MM.1S (cell line): ENCODE results near the gene PPP1R8.

Experiments
- DNase-seq: peaks from one replicate; pipeline ENCODE4 v3.0.0-alpha.2; 2015
- H2AFZ ChIP-seq: fragments of 300-600 bp; sonication (generic); 2 replicates; pipeline ENCODE4 v1.6.0; 2016; ENCODE audit warnings: antibody characterized with exemption, low read length
- H3F3A ChIP-seq: fragments of 300-600 bp; sonication (generic); 2 replicates; pipeline ENCODE4 v1.6.1; 2016; ENCODE audit warnings: mild to moderate bottlenecking, antibody characterized with exemption, low read length, moderate library complexity, mixed read lengths; ENCODE audit not compliant: insufficient read depth
- H3K27ac ChIP-seq: fragments of 300-600 bp; sonication (generic); 2 replicates; pipeline ENCODE4 v1.5.1; 2016; ENCODE audit warnings: mild to moderate bottlenecking, low read length
- H3K27me3 ChIP-seq: fragments of 300-600 bp; sonication (generic); replicated peaks from 2 replicates; pipeline ENCODE4 v1.6.0; 2016; ENCODE audit warnings: low read length; ENCODE audit not compliant: insufficient read depth
- H3K36me3 ChIP-seq: fragments of 300-600 bp; sonication (generic); replicated peaks from 2 replicates; pipeline ENCODE4 v1.6.1; 2016; ENCODE audit warnings: mild to moderate bottlenecking, low read length, mixed read lengths; ENCODE audit not compliant: insufficient read depth
- H3K4me1 ChIP-seq: fragments of 300-600 bp; sonication (generic); 2 replicates; pipeline ENCODE4 v1.6.1; 2016; ENCODE audit warnings: low read length, mixed read lengths
- H3K4me2 ChIP-seq: fragments of 300-600 bp; sonication (generic); 2 replicates; pipeline ENCODE4 v1.6.0; 2016; ENCODE audit warnings: low read depth, low read length
- H3K4me3 ChIP-seq: fragments of 300-600 bp; sonication (generic); 2 replicates; pipeline ENCODE4 v1.5.1; 2016; ENCODE audit warnings: low read length, mixed read lengths
- H3K79me2 ChIP-seq: fragments of 300-600 bp; sonication (generic); 2 replicates; pipeline ENCODE4 v1.6.1; 2016; ENCODE audit warnings: mixed run types, low read length, mixed read lengths
- H3K9ac ChIP-seq: fragments of 300-600 bp; sonication (generic); 2 replicates; pipeline ENCODE4 v1.6.1; 2016; ENCODE audit warnings: low read length, mixed read lengths
- H3K9me2 ChIP-seq: fragments of 300-600 bp; sonication (generic); replicated peaks from 2 replicates; pipeline ENCODE4 v1.6.1; 2016; ENCODE audit warnings: mild to moderate bottlenecking, low read length, mixed read lengths; ENCODE audit not compliant: insufficient read depth
- H3K9me3 ChIP-seq: fragments of 300-600 bp; sonication (generic); replicated peaks from 2 replicates; pipeline ENCODE4 v1.6.1; 2016; ENCODE audit warnings: mild to moderate bottlenecking, low read length, mixed read lengths; ENCODE audit not compliant: insufficient read depth
- H4K20me1 ChIP-seq: fragments of 300-600 bp; sonication (generic); 2 replicates; pipeline ENCODE4 v1.6.1; 2016; ENCODE audit warnings: mild to moderate bottlenecking, low read length, moderate library complexity, mixed read lengths; ENCODE audit not compliant: insufficient read depth
- CTCF ChIP-seq: fragments of 300-600 bp; sonication (generic); IDR thresholded peaks from 2 replicates; pipeline ENCODE4 v1.5.1; 2016; ENCODE audit warnings: antibody characterized with exemption, low read length, mixed read lengths
- EZH2 ChIP-seq: fragments of 300-600 bp; sonication (generic); optimal IDR thresholded peaks from 2 replicates; pipeline ENCODE3; 2017; ENCODE audit warnings: low read depth, mild to moderate bottlenecking, antibody characterized with exemption, low read length, mixed read lengths
- EZH2phosphoT487 ChIP-seq: fragments of 300-600 bp; sonication (generic); IDR thresholded peaks from 2 replicates; pipeline ENCODE4 v1.6.1; 2018; ENCODE audit warnings: antibody characterized with exemption, low read length

PPP1R8 gene

DNA sequence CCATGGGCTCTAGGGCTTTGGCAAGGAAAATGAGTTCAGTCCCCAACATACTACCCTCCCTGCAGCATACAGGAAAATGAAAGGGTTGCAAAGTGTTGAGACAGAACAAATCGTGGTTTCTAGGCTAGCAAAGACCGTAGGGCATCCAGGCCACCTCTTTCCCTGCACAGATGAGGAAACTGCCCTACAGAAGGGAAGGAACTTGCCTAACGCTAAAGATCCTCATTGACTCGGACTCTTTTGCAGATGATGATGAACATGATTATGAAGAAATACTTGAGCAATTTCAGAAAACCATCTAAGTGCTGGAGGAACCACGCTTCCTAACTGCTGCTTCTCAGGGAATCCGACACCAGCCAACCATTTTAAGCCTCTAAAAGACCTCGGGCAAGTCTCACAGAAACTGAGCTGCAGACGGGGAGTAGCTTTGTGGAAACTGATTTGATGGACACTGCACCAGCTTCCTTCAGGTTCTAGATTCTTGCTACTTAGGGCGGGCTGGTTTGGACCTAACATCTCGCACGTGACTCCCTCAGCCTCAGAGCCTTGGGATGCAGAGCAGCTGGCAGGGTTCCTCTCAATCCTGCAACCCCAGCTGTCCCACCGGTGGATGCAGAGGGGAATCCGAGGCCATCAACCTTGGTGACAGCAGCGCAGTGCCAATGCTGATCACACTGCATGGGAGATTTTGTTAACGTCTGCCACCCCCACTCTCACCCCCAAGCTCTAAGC lies 55.2 kb downstream of the PPP1R8 start:
- DNase-seq = no peak
- Histone ChIP-seq H3K27me3 (no peaks in the 10 kb centered on the region), H3K4me2 (no peak overlapping the region), H3F3A (no peaks in the 10 kb centered on the region), H4K20me1 (no peaks in the 10 kb centered on the region), H3K4me1 (no peaks in the 10 kb centered on the region), H2AFZ (no peak overlapping the region), H3K9me2 (no peaks in the 10 kb centered on the region), H3K36me3 (no peaks in the 10 kb centered on the region), H3K9ac (no peak overlapping the region), H3K79me2 (no peaks in the 10 kb centered on the region), H3K9me3 (no peaks in the 10 kb centered on the region), H3K27ac (no peak overlapping the region), H3K4me3 (no peak overlapping the region)
- no peak for TF ChIP-seq EZH2phosphoT487
- no peak for TF ChIP-seq CTCF
- no peak for TF ChIP-seq EZH2

DNA sequence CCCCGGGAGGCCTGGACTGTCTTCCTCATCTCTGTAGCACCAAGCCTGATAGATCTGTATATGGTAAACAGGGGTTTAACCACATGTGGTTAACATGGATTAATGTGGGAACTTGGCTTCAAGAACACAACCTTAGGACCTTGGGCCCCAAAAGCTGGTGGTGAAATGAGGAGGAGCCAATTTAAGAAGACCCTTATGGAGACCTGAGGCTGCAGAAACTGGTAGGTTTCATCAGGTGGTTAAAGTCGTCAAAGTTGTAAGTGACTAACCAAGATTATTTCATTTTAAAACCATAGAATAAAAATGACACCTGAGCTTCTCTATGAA lies 55.7 kb downstream of the PPP1R8 start:
- no peak for DNase-seq
- no peaks in the 10 kb centered on the region for H3F3A ChIP-seq
- H3K79me2 ChIP-seq = no peaks in the 10 kb centered on the region
- H3K9me2 ChIP-seq = no peaks in the 10 kb centered on the region
- no peak overlapping the region for H2AFZ ChIP-seq
- no peak overlapping the region for H3K9ac ChIP-seq
- no peak overlapping the region for H3K27ac ChIP-seq
- H4K20me1 ChIP-seq = no peaks in the 10 kb centered on the region
- no peaks in the 10 kb centered on the region for H3K4me1 ChIP-seq
- H3K9me3 ChIP-seq = no peaks in the 10 kb centered on the region
- no peaks in the 10 kb centered on the region for H3K36me3 ChIP-seq
- H3K27me3 ChIP-seq = no peaks in the 10 kb centered on the region
- H3K4me2 ChIP-seq = no peak overlapping the region
- H3K4me3 ChIP-seq = no peak overlapping the region
- TF ChIP-seq CTCF (no peak), EZH2phosphoT487 (no peak), EZH2 (no peak)

DNA sequence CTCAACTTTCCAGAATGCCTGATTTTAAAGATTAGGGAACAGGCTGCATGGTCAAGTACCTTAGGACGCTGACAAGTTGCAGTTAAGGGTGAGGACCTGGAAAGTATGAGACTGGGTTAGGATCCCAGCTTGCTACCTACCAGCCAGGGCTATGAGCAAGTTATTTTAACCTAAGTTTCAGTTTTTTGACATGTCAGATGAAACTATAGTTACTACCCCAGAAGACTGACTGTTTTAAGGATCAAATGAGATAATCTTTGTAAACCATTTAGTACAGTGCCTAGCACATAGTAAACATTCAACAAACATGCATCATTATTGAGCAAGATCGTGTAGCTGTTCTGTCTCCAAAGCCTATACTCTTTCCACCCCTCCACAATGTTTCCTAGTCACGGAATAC lies 56.2 kb downstream of the PPP1R8 start:
- no peak overlapping the region for H3K4me2 ChIP-seq
- H3K9ac ChIP-seq = no peak overlapping the region
- H3K27me3 ChIP-seq = no peaks in the 10 kb centered on the region
- H3K4me1 ChIP-seq = 0 out of 2 replicates have a peak, but pooled peaks cover under 1% of the 10 kb centered on the region
- H4K20me1 ChIP-seq = no peaks in the 10 kb centered on the region
- peaks cover under 1% of the 10 kb centered on the region; the same call in 1 of the 2 replicates for H3F3A ChIP-seq
- H3K4me3 ChIP-seq = no peak overlapping the region
- H3K36me3 ChIP-seq = no peaks in the 10 kb centered on the region
- TF ChIP-seq EZH2phosphoT487 = no peak
- no peak for TF ChIP-seq EZH2
- TF ChIP-seq CTCF = no peak
- no peaks in the 10 kb centered on the region for H3K9me2 ChIP-seq
- H3K79me2 ChIP-seq = no peaks in the 10 kb centered on the region
- DNase-seq = no peak
- no peak overlapping the region for H3K27ac ChIP-seq
- no peaks in the 10 kb centered on the region for H3K9me3 ChIP-seq
- no peak overlapping the region for H2AFZ ChIP-seq
